KOPT-K1 (cell line): ENCODE results near the gene DAZAP1.

ENCODE experiments used
- H3K27ac ChIP-seq: fragments of 200-600 bp; sonication (generic); 2 replicates; pipeline ENCODE4 v1.5.1; 2016; ENCODE audit warnings: antibody characterized with exemption, mild to moderate bottlenecking, low read depth, low read length; ENCODE audit not compliant: poor library complexity, severe bottlenecking
- H3K36me3 ChIP-seq: fragments of 200-600 bp; sonication (generic); 2 replicates; pipeline ENCODE4 v1.5.1; 2017; ENCODE audit warnings: antibody characterized with exemption, mild to moderate bottlenecking, low read length, moderate library complexity; ENCODE audit not compliant: insufficient read depth
- H3K9me3 ChIP-seq: fragments of 200-600 bp; sonication (generic); 2 replicates; pipeline ENCODE4 v1.5.1; 2017; ENCODE audit warnings: antibody characterized with exemption, low read length, mild to moderate bottlenecking; ENCODE audit not compliant: insufficient read depth, poor library complexity, severe bottlenecking

DAZAP1 gene

GRCh38 chr19:1468274-1468820, 61.0 kb downstream of the DAZAP1 start:
- Histone ChIP-seq H3K36me3 (no peaks in the 10 kb centered on the region), H3K27ac (no peak overlapping the region), H3K9me3 (no peaks in the 10 kb centered on the region)

DNA sequence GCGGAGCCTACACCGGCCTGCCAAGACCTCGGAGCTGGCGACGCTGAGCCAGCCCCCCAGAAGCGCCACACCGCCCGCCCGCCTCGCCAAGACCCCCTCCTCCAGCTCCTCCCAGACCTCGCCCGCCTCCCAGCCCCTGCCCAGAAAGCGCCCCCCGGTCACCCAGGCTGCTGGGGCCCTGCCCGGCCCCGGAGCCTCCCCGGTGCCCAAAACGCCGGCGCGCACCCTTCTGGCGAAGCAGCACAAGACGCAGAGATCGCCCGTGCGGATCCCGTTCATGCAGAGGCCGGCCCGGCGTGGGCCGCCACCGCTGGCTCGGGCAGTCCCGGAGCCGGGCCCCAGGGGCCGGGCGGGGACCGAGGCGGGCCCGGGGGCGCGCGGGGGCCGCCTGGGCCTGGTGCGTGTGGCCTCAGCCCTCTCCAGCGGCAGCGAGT, 61.5 kb downstream of the DAZAP1 start:
- Histone ChIP-seq H3K27ac (no peak overlapping the region), H3K9me3 (no peaks in the 10 kb centered on the region), H3K36me3 (no peaks in the 10 kb centered on the region)

- no peaks in the 10 kb centered on the region for H3K9me3 ChIP-seq
- peaks cover 3% of the 10 kb centered on the region; the same call in 1 of the 2 replicates for H3K36me3 ChIP-seq
- H3K27ac ChIP-seq, result no peak overlapping the region
Observed at GRCh38 chr19:1469255-1470054, 62.1 kb downstream of the DAZAP1 start.

GRCh38 chr19:1470055-1470304, 62.6 kb downstream of the DAZAP1 start:
- peaks cover 8% of the 10 kb centered on the region; the same call in 1 of the 2 replicates for H3K36me3 ChIP-seq
- no peak overlapping the region for H3K27ac ChIP-seq
- no peaks in the 10 kb centered on the region for H3K9me3 ChIP-seq

DNA sequence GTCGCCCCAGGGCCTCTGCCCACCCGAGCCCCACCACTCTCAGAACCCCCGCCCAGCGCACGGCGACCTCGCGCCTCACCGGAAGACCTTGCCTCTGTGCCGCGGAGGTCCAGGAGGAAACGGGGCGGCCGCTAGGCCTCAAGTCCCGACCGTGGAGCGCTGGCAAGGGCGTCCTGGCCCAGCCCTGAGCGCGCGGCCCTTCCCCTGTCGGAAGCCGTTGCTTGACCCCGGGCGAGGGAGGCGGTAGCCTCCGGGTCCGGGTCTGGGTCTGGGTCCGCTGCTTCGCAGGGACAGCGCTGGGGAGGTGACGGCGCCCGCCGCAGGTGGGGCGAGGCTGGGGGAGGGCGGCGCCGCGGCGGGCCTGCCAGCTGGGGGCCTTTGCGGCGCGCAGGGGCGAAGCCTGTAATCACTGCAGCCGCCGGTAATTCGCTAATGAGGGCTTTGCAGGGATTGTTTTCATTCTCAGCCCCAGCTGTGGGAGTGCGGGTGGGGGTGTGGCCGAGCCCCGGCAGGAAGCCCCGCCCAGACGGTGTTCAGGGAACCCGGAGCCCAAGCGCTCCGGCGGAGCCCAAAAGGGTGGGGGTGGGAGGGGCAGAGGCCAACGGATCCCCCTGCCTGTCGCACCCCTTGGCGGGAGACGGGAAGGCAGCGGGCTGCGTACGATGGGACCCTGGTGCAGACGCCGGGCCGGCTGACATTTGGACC, 63.1 kb downstream of the DAZAP1 start:
- Histone ChIP-seq H3K36me3 (peaks cover 12% of the 10 kb centered on the region; the same call in 1 of the 2 replicates), H3K9me3 (no peaks in the 10 kb centered on the region), H3K27ac (no peak overlapping the region)

DNA sequence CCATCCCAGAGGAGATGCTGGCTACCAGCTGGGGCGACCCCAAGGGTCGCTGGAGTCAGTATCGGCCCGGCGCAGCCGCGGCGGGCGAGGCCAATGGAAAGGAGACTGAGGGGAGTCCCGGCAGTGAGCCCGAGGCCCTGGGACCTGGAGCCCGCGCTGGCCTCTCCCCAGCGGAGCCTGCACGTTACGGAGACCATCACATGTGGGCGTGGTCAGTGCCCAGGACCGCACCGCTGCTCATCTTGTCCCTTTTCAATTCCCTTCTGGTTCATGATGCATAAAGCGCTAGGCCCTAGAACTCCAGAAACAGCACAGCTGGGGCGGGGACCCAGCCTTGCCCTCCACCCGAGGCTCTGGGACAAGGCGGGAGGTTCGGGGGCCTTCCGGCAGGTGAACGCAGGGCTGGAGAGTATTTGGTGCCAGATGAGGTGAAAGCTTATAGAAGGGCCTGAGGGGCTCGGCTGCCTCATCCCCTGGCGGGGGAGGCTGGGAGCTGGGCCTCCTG, 63.7 kb downstream of the DAZAP1 start:
- Histone ChIP-seq H3K36me3 (peaks cover 15% of the 10 kb centered on the region; the same call in 1 of the 2 replicates), H3K9me3 (no peaks in the 10 kb centered on the region), H3K27ac (no peak overlapping the region)

- Histone ChIP-seq H3K9me3 (no peaks in the 10 kb centered on the region), H3K27ac (no peak overlapping the region), H3K36me3 (peaks cover 19% of the 10 kb centered on the region; the same call in 1 of the 2 replicates)
Observed at GRCh38 chr19:1471515-1472160, 64.3 kb downstream of the DAZAP1 start.

DNA sequence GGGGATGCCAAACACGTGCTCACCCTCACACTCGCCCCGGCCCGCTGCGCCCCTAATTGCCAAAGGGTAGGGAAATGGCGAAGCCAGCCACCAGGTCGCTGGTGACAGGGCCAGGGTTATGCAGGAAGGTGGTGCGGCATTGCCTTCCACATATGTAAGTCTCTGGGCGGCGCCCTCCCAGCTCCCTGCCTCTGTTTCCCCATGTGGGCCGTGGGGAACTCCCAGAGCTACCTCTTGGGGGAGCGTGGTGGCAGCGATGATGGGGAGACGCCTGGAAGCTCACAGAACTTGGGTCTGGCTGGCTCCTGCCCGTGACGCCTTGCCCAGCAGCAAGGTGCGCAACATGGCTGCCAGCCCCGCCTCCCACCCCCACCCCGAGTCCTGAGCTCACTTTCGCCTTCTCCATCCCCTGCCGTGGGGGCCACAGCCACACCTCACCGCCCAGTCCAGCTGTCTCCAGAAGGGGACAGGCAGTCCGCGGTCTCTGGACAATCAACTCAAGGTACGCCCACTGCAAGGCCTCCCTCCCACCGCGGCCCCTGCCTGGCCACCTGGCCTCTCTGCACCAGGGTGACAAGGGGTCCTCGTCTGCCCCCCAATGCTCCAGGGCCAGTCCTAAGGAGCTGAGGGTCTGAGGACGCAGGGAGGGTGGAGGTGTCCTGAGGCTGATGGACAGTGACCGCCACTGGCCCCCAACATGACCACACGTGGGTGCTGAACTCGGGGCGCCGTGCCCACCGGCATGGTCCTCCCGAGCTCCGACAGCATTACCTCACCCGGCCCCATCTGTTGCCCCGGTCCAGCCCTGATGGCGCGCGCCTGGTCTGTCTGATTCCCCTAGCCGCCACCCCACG, 65.1 kb downstream of the DAZAP1 start:
- H3K36me3 ChIP-seq, result peaks cover 25% of the 10 kb centered on the region; the same call in 1 of the 2 replicates
- H3K9me3 ChIP-seq, result no peaks in the 10 kb centered on the region
- no peak overlapping the region for H3K27ac ChIP-seq

GRCh38 chr19:1473085-1473851, 65.9 kb downstream of the DAZAP1 start:
- Histone ChIP-seq H3K27ac (no peak overlapping the region), H3K36me3 (peaks cover 26% of the 10 kb centered on the region; the same call in 1 of the 2 replicates), H3K9me3 (no peaks in the 10 kb centered on the region)

DNA sequence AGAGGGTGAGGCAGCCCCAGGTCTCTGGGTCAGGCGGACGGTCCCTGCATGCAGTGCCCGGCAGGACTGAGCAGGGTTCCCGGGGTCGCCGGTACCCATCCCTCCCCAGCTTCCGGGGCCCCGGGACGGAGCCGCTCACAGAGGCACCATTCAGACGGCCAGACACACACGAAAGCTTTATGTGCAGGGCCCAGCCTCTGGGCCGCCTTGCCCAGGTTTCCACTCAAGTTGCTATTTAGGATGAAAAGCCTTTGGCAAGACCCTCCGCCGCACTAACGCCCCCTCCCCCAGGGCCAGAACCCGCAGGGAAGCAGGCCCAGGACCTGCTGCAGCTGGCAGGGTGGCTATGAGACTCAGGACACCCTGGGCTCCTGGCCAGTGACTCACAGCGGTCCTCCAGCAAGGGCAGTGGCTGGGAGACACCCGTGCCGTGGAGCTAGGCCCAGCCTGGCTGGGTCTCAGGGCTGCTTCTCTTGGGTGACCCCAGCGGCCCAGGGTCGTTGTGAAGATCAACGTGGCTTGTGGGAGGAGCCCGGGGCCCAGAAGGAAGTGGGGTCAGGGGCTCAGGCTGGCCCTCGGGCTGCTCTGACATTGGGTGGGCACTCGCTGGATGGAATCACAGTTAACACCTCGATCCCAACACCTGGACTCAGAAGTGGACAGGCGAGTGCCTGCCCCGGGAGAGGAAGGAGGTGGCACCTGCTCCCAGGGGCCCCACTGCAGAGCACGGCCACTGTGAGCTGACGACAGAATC, 66.8 kb downstream of the DAZAP1 start:
- Histone ChIP-seq H3K27ac (no peak overlapping the region), H3K9me3 (no peaks in the 10 kb centered on the region), H3K36me3 (peaks cover 26% of the 10 kb centered on the region; the same call in 1 of the 2 replicates)

- Histone ChIP-seq H3K9me3 (no peaks in the 10 kb centered on the region), H3K27ac (no peak overlapping the region), H3K36me3 (peaks cover 26% of the 10 kb centered on the region; the same call in 1 of the 2 replicates)
Observed at GRCh38 chr19:1474765-1475351, 67.5 kb downstream of the DAZAP1 start.

DNA sequence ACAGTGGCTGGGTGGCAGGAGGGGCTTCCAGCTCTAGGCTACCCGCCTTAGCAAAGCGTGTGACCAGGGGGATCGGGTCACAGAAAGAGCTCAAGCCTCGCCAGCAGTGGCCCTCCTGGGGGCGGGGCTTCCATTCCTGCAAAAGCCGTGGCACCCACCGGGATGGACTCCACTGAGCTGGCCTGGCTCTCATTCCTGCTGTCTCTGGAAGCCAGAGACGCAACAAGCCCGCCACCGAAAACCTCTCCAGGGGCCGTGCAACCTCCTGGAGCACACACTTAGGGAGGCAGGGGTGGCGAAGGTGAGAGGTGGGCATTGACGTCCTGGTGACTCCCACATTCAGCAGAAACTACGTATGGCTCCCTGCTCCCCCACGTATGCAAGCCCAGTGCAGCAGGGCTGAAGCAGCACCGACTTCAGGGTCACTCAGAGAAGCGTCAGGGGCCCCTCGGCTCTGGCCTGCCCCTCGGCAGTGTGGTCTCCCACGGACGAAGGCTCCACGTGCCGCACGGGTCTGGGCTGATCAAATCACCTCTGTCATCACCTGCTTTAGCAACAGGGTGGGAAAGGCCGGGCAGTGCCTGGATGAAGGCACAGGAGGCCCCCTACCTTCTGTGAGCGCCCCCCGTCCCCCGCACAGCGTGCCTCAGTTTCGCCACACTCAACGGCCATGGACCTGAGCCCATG, 68.5 kb downstream of the DAZAP1 start:
- Histone ChIP-seq H3K9me3 (no peaks in the 10 kb centered on the region), H3K36me3 (peaks cover 26% of the 10 kb centered on the region; the same call in 1 of the 2 replicates), H3K27ac (no peak overlapping the region)
